Measurements from ENCODE around the gene ZBTB22.
"Not testable (repeated sequence)": the region's sequence is repeated elsewhere in the genome, so short reads cannot be mapped to it uniquely, and the experiment has no call there.

ZBTB22 gene

DNA sequence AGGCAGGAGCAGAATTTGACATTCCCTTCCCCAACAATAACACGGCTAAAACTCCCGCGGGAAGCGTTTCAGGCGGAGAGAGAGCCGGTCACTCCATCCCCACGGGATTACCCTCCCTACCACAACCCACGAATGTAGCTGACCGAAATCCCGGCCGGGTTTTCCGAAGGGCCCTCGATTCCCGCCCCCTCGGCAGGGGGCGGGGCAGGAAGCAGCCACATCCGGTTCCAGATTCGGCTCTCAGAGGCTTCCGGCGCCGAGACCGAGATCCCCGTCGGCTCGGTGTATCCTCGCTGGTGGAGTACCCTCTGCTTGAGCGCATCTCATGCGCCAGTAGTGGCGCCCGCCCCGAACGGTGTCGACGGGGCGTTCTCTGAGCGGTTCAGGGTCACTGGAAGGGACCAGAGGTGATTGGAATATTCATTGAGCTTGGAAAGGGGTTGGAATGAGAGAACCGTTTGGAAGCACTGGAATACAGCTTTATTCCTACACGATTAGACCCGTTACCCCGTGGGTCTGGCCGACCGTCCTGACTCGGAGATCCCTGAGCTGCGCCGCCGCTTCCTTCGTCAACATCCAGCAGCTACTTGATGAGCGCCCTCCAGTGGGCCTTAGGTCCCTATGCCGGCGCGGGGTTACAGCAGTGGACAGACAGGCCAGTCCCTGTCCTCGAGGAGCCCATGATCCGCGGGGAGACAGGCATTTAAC, 18.2 kb downstream of the ZBTB22 start:
- peak; percentile 78 to 87 (median 84) for DNase-seq

DNA sequence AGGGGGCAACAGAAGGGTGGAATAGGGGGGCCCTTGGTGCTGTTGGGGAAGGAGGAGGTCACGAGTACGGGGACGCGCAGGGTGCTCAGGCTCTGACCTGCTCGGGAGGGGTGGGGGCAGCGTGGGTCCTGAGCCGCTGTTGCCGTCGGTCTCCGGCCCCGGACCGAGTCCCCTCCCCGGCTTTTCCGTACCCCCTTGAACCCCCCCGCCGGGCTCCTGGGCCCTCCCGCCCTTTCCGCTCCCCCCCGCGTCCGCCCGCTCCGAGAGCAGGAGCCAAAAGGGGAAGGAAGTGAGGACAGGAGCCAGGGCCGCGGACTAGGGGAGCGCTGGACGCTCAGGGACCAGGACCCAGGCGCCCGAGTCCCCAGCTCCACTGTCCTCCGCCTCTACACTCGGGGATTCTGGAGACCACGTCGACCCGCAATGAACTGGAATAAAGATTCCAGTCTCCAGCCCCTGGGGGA, 18.7 kb downstream of the ZBTB22 start, which contains the start of gene RGL2:
TSS of gene RGL2 (minus strand) at position 170 of the 464 bp plus-strand sequence. CDS start 332 bp downstream, outside the sequence.
- DNase-seq, result peak in 2 of 4 experiments; percentile 54 to 68

GRCh38 chr6:33297956-33298772, 19.4 kb downstream of the ZBTB22 start:
- DNase-seq, result no peak

- no peak for DNase-seq
These were observed 20.1 kb downstream of the ZBTB22 start for GRCh38 chr6:33297406-33297955.

- no peak for DNase-seq
These were observed 20.6 kb downstream of the ZBTB22 start for GRCh38 chr6:33296797-33297405.

- DNase-seq, result no peak
These were observed 21.7 kb downstream of the ZBTB22 start for GRCh38 chr6:33295621-33296369.

GRCh38 chr6:33294086-33294823, 23.3 kb downstream of the ZBTB22 start:
- DNase-seq, result no peak

DNA sequence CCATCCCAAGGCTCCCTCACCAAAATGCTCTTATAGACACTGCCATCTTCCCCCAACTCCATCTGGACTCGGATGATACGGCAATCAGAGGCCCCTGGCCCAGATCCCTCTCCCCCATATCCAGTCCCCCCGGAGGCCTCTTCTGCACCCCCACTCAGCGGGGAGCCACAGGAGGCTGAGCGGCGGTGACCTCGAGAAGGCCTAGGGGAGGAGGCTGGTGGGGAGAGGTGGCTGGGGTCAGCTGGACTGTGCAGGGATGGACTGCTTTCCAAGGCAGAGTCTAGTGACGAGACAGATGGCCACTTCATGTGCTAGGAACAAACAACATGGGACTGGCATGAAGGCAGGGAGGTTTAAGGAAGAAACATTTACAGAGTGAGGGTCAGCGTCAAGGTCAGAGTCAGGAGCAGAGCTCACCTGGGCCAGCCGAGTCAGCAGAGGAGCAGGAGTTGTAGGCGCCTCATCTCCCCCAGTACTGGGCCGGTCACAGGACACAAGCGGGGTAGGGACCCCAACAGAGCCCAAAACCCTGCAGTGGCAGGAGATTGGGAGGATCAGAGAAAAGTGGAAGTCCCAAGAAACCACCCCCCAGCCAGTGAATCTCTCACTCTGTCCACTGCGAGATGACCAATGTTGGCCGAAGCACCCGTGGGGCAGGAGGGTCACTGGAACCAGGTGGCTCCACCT, 24.4 kb downstream of the ZBTB22 start:
- no peak for DNase-seq

- no peak for DNase-seq
These were observed 27.1 kb downstream of the ZBTB22 start for GRCh38 chr6:33290459-33290858.

DNA sequence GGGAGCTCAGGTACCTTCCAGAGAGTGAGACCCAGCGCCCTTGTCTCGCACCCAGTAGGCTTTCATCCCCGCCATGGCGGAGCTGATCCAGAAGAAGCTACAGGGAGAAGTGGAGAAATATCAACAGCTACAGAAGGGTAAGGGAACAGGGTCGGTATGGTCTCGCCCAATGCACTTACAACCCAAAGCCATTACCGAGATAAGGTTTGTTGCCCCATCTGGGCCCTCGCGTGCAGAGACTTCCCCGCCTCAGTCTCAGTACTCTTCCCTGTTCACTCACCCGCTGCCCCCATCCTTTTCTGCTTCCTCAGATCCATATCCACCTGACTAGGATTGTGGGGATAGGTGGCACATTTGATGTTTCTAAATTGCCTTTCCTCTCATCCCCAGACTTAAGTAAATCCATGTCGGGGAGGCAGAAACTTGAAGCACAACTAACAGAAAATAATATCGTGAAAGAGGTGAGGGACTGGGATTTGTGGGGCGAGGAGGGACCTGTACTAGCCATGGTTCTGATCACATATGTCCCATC, 27.7 kb downstream of the ZBTB22 start:
- DNase-seq, result no peak

DNA sequence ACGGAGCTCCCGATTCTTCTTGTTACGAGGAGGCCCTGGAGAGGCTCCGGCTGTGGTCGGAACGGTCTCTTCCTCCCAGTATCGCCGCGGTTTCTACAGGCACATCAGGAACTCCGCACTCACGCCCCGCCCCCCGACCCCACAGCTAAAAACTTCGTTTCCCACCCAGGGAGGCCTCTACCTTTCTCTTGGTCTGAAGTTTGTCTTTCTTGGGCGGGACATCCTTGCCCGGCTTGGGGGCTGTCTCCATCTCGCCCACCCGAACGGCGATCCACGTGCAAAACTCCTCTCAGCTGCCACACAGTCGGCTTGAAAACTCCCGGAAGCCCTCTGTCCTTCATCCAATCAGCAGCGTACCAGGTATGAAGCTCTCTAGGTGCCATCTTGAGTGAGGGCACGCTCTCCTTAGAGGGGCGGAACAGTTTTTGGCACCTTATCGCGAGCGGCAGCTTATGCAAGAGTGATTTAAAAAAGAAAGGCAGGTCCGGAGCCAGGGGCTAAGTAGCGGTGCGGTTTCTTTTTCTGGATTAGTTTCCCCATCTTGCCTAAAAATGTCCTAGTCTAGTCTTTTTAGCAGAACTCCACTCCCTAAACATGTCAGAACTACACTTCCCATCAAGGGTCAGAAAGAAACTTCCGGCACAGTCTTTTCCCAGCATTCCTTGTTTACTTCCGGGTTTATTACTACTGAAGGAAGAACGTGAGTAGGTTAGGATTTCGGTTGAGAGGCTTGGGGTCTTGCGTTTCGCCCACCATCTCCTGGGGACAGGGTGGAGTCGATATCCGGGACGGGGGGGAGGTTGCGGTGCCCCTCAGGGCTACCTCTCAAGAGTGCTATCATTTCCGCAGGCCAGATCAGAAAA, 28.4 kb downstream of the ZBTB22 start, which contains the start of the genes PFDN6 and WDR46:
TSS of gene PFDN6 (plus strand) at position 681 of the 863 bp plus-strand sequence. CDS start 256 bp downstream, outside the sequence.
TSS of gene WDR46 (minus strand) at position 319 of the 863 bp plus-strand sequence. CDS start at position 250, 69 bp downstream.
- DNase-seq, result peak; percentile 50 to 59 (median 58)

- no peak for DNase-seq
These were observed 29.2 kb downstream of the ZBTB22 start for GRCh38 chr6:33288141-33288920.

- DNase-seq, result no peak
These were observed 30.3 kb downstream of the ZBTB22 start for GRCh38 chr6:33286946-33287914.

DNA sequence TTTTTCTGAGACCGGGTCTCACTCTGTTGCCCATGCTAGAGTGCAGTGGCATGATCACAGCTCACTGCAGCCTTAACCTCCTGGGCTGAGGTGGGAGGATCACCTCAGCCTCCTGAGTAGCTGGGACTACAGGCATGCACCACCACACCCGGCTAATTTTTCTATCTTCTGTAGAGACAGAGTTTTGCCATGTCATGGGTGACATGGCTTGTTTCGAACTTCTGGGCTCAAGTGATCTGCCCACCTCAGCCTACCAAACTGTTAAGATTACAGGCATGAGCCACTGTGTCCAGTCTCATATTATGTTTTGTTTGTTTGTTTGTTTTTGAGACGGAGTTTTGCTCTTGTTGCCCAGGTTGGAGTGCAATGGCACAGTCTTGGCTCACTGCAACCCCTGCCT, 32.3 kb downstream of the ZBTB22 start:
- not testable (repeated sequence) for DNase-seq

- no peak for DNase-seq
These were observed 37.0 kb downstream of the ZBTB22 start for GRCh38 chr6:33280539-33280938.

DNA sequence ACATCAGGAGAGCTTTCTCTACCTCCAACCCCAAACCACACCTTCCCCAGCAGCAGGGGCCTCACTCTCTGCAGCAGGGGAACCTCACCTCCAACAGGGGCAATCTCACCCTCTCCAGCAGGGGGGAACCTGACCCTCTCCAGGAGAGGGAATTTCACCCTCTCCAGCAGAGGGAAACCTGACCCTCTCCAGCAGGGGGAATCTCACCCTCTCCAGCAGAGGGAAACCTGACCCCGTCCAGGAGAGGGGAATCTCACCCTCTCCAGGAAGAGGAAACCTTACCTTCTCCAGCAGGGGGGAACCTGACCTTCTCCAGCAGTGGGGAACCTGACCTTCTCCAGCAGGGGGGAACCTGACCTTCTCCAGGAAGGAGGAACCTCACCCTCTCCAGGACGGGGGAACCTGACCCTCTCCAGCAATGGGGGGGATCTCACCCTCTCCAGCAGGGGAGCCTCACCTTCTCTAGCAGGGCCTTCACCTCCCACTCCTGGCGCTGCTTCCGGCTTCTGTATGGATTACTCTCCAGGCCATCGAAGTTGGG, 37.5 kb downstream of the ZBTB22 start:
- DNase-seq, result no peak

DNA sequence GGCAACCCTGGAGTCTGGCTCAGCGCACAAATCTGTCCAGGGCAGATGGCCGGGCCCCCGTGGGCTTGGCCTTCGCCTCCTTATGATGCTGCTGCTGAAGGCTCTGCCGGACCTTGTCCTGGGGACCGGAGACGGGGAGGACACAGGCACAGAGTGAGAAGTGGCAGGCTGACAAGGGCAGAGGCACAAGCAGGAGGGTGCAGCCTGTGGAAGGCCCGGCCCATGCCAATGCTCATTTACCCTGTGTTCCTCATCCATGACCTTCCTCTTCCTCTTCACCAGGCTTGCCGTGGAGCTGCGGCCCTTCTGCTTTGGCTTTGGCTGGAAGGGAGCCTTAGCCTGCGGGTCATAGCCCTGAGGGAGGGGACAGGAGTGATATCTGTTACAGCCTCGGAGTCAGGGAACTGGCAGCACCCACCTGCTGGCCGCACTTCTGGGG, 38.3 kb downstream of the ZBTB22 start:
- DNase-seq, result no peak
